Activated CD4-positive, alpha-beta T cell treated with anti-CD3 and anti-CD28 coated beads, Interleukin-2, amount 10 ng/mL, durations not matched to agents 7 days and 5 days (primary cell): ENCODE results near the gene PI4KB. TPM values are rescaled to one million over a fixed set of nuclear protein-coding genes. Genes with fewer than 3 reads are reported as not detected.

ENCODE experiments used
- CTCF ChIA-PET: fragments of 350-600 bp; sonication (Branson Sonifier 250); formaldehyde crosslinking; loops from one replicate; lab custom pipeline; 2021; ENCODE audit warnings: antibody characterized with exemption; lab: Charles Lee
- POLR2A ChIA-PET: fragments of 350-600 bp; sonication (Branson Sonifier 250); formaldehyde crosslinking; loops from one replicate; lab custom pipeline; 2021; ENCODE audit warnings: antibody characterized with exemption; lab: Charles Lee
- DNase-seq: peaks from one replicate; pipeline ENCODE4 v3.0.0-alpha.2; 2020
- H3K27ac Mint-ChIP-seq: one replicate; pipeline ENCODE4 v1.8.0; 2021; ENCODE audit warnings: mild to moderate bottlenecking, moderate library complexity, mixed read lengths
- H3K27me3 Mint-ChIP-seq: one replicate; pipeline ENCODE4 v1.8.0; 2021; ENCODE audit warnings: mixed read lengths
- H3K36me3 Mint-ChIP-seq: one replicate; pipeline ENCODE4 v1.8.0; 2021; ENCODE audit warnings: low read depth, mixed read lengths
- H3K4me1 Mint-ChIP-seq: one replicate; pipeline ENCODE4 v1.8.0; 2021; ENCODE audit warnings: mixed read lengths
- H3K4me3 Mint-ChIP-seq: one replicate; pipeline ENCODE4 v1.8.0; 2021; ENCODE audit warnings: mild to moderate bottlenecking, moderate library complexity, mixed read lengths
- H3K9me3 Mint-ChIP-seq: one replicate; pipeline ENCODE4 v1.8.0; 2021; ENCODE audit warnings: mixed read lengths
- total RNA-seq, 2 experiments: library from RNA; stranded (reverse); gene quantifications; one replicate each; pipeline ENCODE4 v1.2.3, GENCODE V29; 2021

Gene PI4KB
- total RNA-seq, 2 experiments from 2014 or later: 62.8 to 69.5 TPM

DNA sequence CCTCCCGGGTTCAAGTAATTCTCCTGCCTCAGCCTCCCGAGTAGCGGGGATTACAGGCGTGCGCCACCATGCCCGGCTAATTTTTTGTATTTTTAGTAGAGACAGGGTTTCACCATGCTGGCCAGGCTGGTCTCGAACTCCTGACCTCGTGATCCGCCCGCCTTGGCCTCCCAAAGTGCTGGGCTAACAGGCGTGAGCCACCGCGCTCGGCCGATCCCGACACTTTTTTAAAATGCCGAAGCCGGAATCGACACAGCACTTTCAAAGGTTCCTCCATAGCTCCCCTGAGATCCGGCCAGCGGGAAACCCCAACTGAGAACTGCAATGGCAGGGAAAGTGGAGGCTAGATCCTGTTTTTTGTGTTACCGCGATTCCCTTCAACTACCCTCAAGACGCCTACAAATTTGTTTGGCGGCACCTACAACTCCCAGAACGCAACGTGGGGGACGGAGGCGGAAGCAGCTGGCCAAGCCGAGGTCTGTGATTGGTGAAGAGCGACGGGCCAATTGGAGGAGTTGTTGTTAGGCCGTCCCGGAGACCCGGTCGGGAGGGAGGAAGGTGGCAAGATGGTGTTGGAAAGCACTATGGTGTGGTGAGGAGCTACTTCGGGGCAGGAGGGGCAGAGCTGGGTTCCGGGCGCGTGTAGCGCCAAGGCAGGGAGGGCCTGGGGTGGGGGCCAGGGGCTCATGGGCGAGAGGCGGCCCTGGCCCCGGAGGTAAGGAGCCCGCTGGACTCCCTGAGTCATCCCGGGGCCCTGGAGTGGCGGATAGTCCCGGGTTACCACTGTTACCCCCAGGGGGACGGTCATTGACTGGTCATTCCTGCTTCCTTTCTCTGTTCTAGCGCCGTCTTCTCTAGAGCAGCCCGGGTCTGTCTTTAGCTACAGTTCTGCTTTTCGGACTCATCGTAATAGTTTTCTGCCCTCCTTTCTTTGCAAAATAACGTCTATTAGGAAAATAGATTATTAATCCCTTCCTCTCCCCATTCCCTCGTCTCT is 72.7 kb downstream of the PI4KB start, which contains the start of gene PSMD4:
PSMD4 (plus strand) TSS at position 518 of the 997 bp plus-strand sequence; CDS start at position 567, 49 bp downstream.
- H3K27ac Mint-ChIP-seq: peak within 1 kb of the TSS; percentile 90
- peak within 1 kb of the TSS; percentile 90 for H3K4me3 Mint-ChIP-seq
- no peaks in the 10 kb centered on the region for H3K27me3 Mint-ChIP-seq
- peaks cover 7% of the 10 kb centered on the region for H3K36me3 Mint-ChIP-seq
- H3K9me3 Mint-ChIP-seq: no peaks in the 10 kb centered on the region
- peak; percentile 96 for DNase-seq
- POLR2A ChIA-PET: interaction anchor here (0.7 to 1.3 kb wide), 3 partner anchors 65 to 198 kb away, joined by 3 read pairs; partner anchors contain the start of gene VPS72
- peaks cover 31% of the 10 kb centered on the region for H3K4me1 Mint-ChIP-seq
- CTCF ChIA-PET: interaction anchor here (0.5 to 1.3 kb wide), 8 partner anchors 8 to 141 kb away, joined by 3 to 4 read pairs (median 3); no protein-coding TSS in a partner anchor

DNA sequence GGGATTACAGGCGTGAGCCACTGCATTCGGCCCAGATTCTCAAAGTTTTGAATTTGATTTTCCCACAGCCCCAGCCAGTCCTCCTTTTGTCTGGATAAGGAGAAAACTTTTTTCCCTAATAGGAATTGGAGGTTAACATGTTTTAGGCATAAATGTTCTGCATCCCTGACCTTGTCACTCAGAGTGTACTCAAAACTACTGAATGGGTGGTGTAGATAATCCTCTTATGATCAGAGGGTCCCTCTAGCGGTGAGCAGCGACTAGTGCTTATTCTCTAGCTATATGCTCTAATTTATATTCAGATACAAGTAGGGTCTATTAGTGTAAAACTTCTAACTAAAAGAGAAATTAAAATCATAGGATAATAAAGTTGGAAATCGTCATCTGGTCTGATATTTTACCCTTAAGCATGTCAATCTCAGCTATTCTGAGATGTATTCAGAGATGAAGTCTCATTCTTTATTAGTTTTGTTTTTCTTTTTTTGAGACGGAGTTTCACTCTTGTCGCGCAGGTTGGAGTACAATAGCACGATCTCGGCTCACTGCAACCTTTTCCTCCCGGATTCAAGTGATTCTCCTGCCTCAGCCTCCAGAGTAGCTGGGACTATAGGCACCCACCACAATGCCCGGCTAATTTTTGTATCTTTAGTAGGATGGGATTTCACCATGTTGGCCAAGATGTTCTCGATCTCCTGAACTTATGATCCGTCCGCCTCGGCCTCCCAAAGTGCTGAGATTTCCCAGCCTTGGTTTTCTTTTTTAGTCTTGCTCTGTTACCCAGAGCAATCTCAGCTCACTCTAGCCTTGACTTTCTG is 75.4 kb downstream of the PI4KB start:
- Mint-ChIP-seq H3K4me1 (peaks cover 22% of the 10 kb centered on the region), H3K4me3 (no peak overlapping the region), H3K36me3 (peaks cover 24% of the 10 kb centered on the region), H3K27ac (no peak overlapping the region), H3K9me3 (no peaks in the 10 kb centered on the region), H3K27me3 (no peaks in the 10 kb centered on the region)
- ChIA-PET CTCF (interaction anchor here (0.6 to 3.7 kb wide), 26 partner anchors 8 to 1045 kb away, joined by 3 to 20 read pairs (median 4); partner anchors contain the start of genes VPS72 and ZNF687), POLR2A (interaction anchor here (0.7 kb wide), 1 partner anchor 228 kb away, joined by 4 read pairs; no protein-coding TSS in a partner anchor)
- DNase-seq: peak; percentile 81

DNA sequence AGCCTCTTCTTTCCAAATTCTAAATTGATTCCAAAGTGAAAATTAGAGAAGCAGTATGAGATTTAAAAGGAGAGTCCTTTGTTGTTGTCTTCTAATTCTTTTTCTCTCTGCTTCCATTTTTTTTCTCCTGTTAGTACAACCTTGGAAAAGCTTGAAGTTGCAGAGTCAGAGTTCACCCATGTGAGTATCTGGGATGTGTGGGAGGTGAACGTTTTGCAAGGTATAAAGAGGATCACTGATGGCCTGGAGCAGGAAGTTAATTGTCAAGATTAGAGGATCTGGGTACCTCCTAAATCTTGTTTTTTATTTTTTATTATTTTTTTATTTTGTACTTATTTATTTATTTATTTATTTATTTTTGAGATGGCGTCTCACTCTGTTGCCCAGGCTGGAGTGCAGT is 80.4 kb downstream of the PI4KB start:
- Mint-ChIP-seq H3K27me3 (no peaks in the 10 kb centered on the region), H3K9me3 (no peaks in the 10 kb centered on the region), H3K36me3 (peaks cover 64% of the 10 kb centered on the region), H3K4me3 (no peak overlapping the region), H3K27ac (no peak overlapping the region), H3K4me1 (peaks cover 3% of the 10 kb centered on the region)
- CTCF ChIA-PET: interaction anchor here (0.9 to 1.1 kb wide), 2 partner anchors 17 to 176 kb away, joined by 3 read pairs; partner anchors contain the start of gene GABPB2
- no peak for DNase-seq
- POLR2A ChIA-PET: no interaction called here

DNA sequence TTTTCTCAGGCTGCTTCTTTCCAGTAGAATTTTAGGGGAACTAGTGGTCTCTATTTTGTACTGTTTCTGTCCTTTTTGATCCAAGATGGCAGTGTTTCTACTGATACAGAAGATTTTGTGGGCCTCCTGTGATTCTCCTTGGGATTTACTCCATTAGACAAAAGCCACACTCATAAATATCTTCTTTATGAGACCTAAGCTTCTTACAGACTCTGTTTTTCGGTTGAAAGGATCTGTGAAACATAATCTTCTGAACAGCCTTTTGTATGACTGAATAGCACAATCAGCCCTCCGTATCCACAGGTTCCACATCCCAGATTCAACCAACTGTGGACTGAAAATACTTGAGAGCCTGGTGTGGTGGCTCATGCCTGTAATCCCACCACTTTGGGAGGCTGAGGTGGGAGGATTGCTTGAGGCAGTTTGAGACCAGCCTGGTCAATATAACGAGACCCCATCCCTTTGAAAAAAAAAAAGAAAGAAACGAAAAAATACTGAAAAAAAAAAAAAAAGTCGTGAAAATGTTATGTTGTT is 83.5 kb downstream of the PI4KB start:
- CTCF ChIA-PET: interaction anchor here (1.3 to 2.0 kb wide), 2 partner anchors 12 to 27 kb away, joined by 4 to 5 read pairs; no protein-coding TSS in a partner anchor
- Mint-ChIP-seq H3K9me3 (no peaks in the 10 kb centered on the region), H3K4me3 (no peak overlapping the region)

DNA sequence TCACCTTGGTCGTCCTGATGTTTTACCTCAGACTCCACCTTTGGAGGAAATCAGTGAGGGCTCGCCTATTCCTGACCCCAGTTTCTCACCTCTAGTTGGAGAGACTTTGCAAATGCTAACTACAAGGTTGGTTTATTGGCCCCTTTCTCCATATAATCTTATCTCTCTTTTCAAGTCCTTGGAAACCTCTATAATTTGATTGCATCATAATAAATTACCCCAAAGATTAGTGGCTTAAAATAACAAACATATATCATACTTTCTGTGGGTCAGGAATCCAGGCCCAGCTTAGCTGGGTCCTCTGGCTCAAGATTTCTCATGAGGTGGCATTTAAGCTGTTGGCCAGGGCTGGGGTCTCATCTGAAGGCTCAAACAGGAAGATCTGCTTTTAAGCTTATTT is 84.8 kb downstream of the PI4KB start:
- no peaks in the 10 kb centered on the region for H3K4me1 Mint-ChIP-seq
- no peak overlapping the region for H3K4me3 Mint-ChIP-seq
- peaks cover 71% of the 10 kb centered on the region for H3K36me3 Mint-ChIP-seq
- ChIA-PET CTCF (interaction anchor here (1.3 to 2.4 kb wide), 3 partner anchors 9 to 26 kb away, joined by 4 to 8 read pairs (median 5); no protein-coding TSS in a partner anchor), POLR2A (no interaction called here)
- DNase-seq: no peak
- H3K27ac Mint-ChIP-seq: no peak overlapping the region
- no peaks in the 10 kb centered on the region for H3K27me3 Mint-ChIP-seq
- H3K9me3 Mint-ChIP-seq: no peaks in the 10 kb centered on the region

More for the DNA sequence above, 83.5 kb downstream of the PI4KB start:
- no peak overlapping the region for H3K27ac Mint-ChIP-seq
- H3K27me3 Mint-ChIP-seq: no peaks in the 10 kb centered on the region
- no peaks in the 10 kb centered on the region for H3K4me1 Mint-ChIP-seq
- peaks cover 73% of the 10 kb centered on the region for H3K36me3 Mint-ChIP-seq
- no peak for DNase-seq
- POLR2A ChIA-PET: no interaction called here

Other genes with a start within 250 kb of the PI4KB start
- gene SEMA6C, start 180.8 kb downstream of the PI4KB start, total RNA-seq: 1 to 10 TPM; 3.8 TPM
- gene TNFAIP8L2, start 170.8 kb downstream of the PI4KB start, total RNA-seq: 10 to 100 TPM; 33.7 to 38.4 TPM
- 1 to 10 TPM; 4.0 to 4.9 TPM for gene LYSMD1, start 161.5 kb downstream of the PI4KB start, total RNA-seq
- gene SCNM1, start 161.3 kb downstream of the PI4KB start, total RNA-seq: 10 to 100 TPM; 63.7 to 70.9 TPM
- gene TMOD4, start 151.4 kb downstream of the PI4KB start, total RNA-seq: 1 to 10 TPM; 2.0 to 2.7 TPM
- 10 to 100 TPM; 77.1 to 79.6 TPM for gene VPS72, start 137.2 kb downstream of the PI4KB start, total RNA-seq
- gene PIP5K1A, start 128.9 kb downstream of the PI4KB start, total RNA-seq: 10 to 100 TPM; 61.6 to 63.4 TPM
- 100 to 1,000 TPM; 170 to 190 TPM for gene PSMD4, start 72.7 kb downstream of the PI4KB start, total RNA-seq
- gene ZNF687, start 45.1 kb downstream of the PI4KB start, total RNA-seq: 10 to 100 TPM; 27.4 to 27.7 TPM
- gene RFX5, start 19.8 kb upstream of the PI4KB start, total RNA-seq: 10 to 100 TPM; 69.7 to 76.4 TPM
- not detected for gene SELENBP1, start 45.3 kb upstream of the PI4KB start, total RNA-seq
- gene PSMB4, start 72.2 kb upstream of the PI4KB start, total RNA-seq: 100 to 1,000 TPM; 290 to 303 TPM
- 10 to 100 TPM; 82.8 to 85.5 TPM for gene POGZ, start 132.1 kb upstream of the PI4KB start, total RNA-seq
- under 1 TPM; 0.17 to 0.30 TPM for gene CGN, start 184.0 kb upstream of the PI4KB start, total RNA-seq
- 1 to 10 TPM; 1.9 to 2.2 TPM for gene TUFT1, start 212.9 kb upstream of the PI4KB start, total RNA-seq